ENCODE data around the gene CLIC3.
"Not testable (repeated sequence)": the region's sequence is repeated elsewhere in the genome, so short reads cannot be mapped to it uniquely, and the experiment has no call there.

CLIC3 gene

GRCh38 chr9:136996361-136997292, at the start of gene CLIC3:
Gene CLIC3 (minus strand): TSS chr9:136996568. CDS start chr9:136996543, 25 bp downstream.
- no peak for DNase-seq (ENCODE audit: low read depth in 2 of 2)

GRCh38 chr9:137045294-137046087, 49.1 kb upstream of the CLIC3 start:
- DNase-seq (ENCODE audit: low read depth in 2 of 2) = no peak

GRCh38 chr9:137044502-137045177, 48.3 kb upstream of the CLIC3 start:
- DNase-seq (ENCODE audit: low read depth in 2 of 2) = no peak

GRCh38 chr9:137044037-137044436, 47.7 kb upstream of the CLIC3 start:
- DNase-seq (ENCODE audit: low read depth in 2 of 2) = no peak

GRCh38 chr9:137042751-137043727, 46.7 kb upstream of the CLIC3 start:
- DNase-seq (ENCODE audit: low read depth in 2 of 2) = no peak

- DNase-seq (ENCODE audit: low read depth in 2 of 2) = no peak
Measured at GRCh38 chr9:137041124-137041523, 44.8 kb upstream of the CLIC3 start.

- DNase-seq (ENCODE audit: low read depth in 2 of 2) = no peak
Measured at GRCh38 chr9:137040568-137040967, 44.2 kb upstream of the CLIC3 start.

- no peak for DNase-seq (ENCODE audit: low read depth in 2 of 2)
Measured at GRCh38 chr9:137039611-137040366, 43.4 kb upstream of the CLIC3 start.

GRCh38 chr9:137038916-137039315, 42.5 kb upstream of the CLIC3 start:
- DNase-seq (ENCODE audit: low read depth in 2 of 2) = no peak

GRCh38 chr9:137037483-137037882, 41.1 kb upstream of the CLIC3 start:
- no peak for DNase-seq (ENCODE audit: low read depth in 2 of 2)

GRCh38 chr9:137037035-137037434, 40.7 kb upstream of the CLIC3 start:
- no peak for DNase-seq (ENCODE audit: low read depth in 2 of 2)

- DNase-seq (ENCODE audit: low read depth in 2 of 2) = no peak
Measured at GRCh38 chr9:137035937-137036336, 39.6 kb upstream of the CLIC3 start.

- DNase-seq (ENCODE audit: low read depth in 2 of 2) = no peak
Measured at GRCh38 chr9:137035507-137035834, 39.1 kb upstream of the CLIC3 start.

GRCh38 chr9:137034709-137035506, 38.5 kb upstream of the CLIC3 start:
- DNase-seq (ENCODE audit: low read depth in 2 of 2) = peak in 1 of 2 experiments; percentile 20

- no peak for DNase-seq (ENCODE audit: low read depth in 2 of 2)
Measured at GRCh38 chr9:137034039-137034708, 37.8 kb upstream of the CLIC3 start.

GRCh38 chr9:137033481-137033880, 37.1 kb upstream of the CLIC3 start:
- DNase-seq (ENCODE audit: low read depth in 2 of 2) = not testable (repeated sequence)

- DNase-seq (ENCODE audit: low read depth in 2 of 2) = no peak
Measured at GRCh38 chr9:137032858-137033257, 36.5 kb upstream of the CLIC3 start.

- DNase-seq (ENCODE audit: low read depth in 2 of 2) = no peak
Measured at GRCh38 chr9:137031904-137032640, 35.7 kb upstream of the CLIC3 start, which contains the start of gene FUT7. Gene FUT7 (minus strand): TSS chr9:137032088. CDS start chr9:137031991, 97 bp downstream.
